Measurements from ENCODE around the gene THSD7A. TPM values are rescaled to one million over a fixed set of nuclear protein-coding genes. Genes with fewer than 3 reads are reported as not detected.

The THSD7A gene
- total and polyA plus RNA-seq, 2 of the 4 experiments (the other 2 are of a cell fraction), result 0.02 to 0.18 TPM

GRCh38 chr7:11605749-11606148, 226.2 kb downstream of the THSD7A start:
- ATAC-seq (ENCODE audit: low read depth), result no peak
- dilution Hi-C loops (cut with HindIII; ENCODE audit: low sequenced_read_pairs, unreplicated experiment) (no loop called here), in situ Hi-C loops (cut with MboI; ENCODE audit: low sequenced_read_pairs) (no loop called here), intact Hi-C loops (cut with micrococcal nuclease) (no loop called here)
- no peak overlapping the region for H2BK120ac ChIP-seq (ENCODE audit: low read depth, low read length)
- H3K36me3 ChIP-seq (ENCODE audit: control insufficient read depth, insufficient read depth, low read length), result no peaks in the 10 kb centered on the region
- peaks cover 2% of the 10 kb centered on the region; the same call in 1 of the 2 replicates for H3K9me3 ChIP-seq (ENCODE audit: control insufficient read depth, insufficient read depth, low read length)
- POLR2A ChIA-PET (ENCODE audit: unreplicated experiment), result no interaction called here
- H2AK9ac ChIP-seq (replicated peaks; ENCODE audit: low read depth, low read length, poor library complexity), result no peak overlapping the region
- no peaks in the 10 kb centered on the region for H4K20me1 ChIP-seq (ENCODE audit: insufficient read depth, low read length)
- H3K14ac ChIP-seq (replicated peaks; ENCODE audit: low read depth, low read length), result no peak overlapping the region
- BruUV-seq (replicated peaks), result no TSS peak
- H3K9me1 ChIP-seq (ENCODE audit: insufficient read depth, low read length), result no peaks in the 10 kb centered on the region
- H3K4me1 ChIP-seq (ENCODE audit: control insufficient read depth, insufficient read depth, low read length), result no peaks in the 10 kb centered on the region
- H3K4me3 ChIP-seq (ENCODE audit: insufficient read depth, low read depth, low read length), result no peak overlapping the region
- no peak overlapping the region for H2BK5ac ChIP-seq (ENCODE audit: low read depth, low read length, poor library complexity, severe bottlenecking)
- no peak overlapping the region for H3K27ac ChIP-seq (ENCODE audit: insufficient read depth, low read length)
- DNase-seq, result no peak
- no peak overlapping the region for H4K8ac ChIP-seq (ENCODE audit: low read depth in 2 of 2, low read length in 2 of 2)
- CTCF ChIA-PET, result no interaction called here
- no peak overlapping the region for H3K23ac ChIP-seq (ENCODE audit: low read depth, low read length)
- no peak for TF ChIP-seq CHD1 (IDR thresholded peaks at IDR 0.05; ENCODE audit: low read depth, low read length)
- no peak for TF ChIP-seq FOS (IDR thresholded peaks at IDR 0.05; ENCODE audit: low read depth, low read length)
- no peak for TF ChIP-seq SMC3 (IDR thresholded peaks at IDR 0.05; ENCODE audit: low read depth, low read length)
- no peak for TF ChIP-seq POLR2A (IDR thresholded peaks at IDR 0.05; ENCODE audit: low read depth, low read length)
- TF ChIP-seq CTCF (conservative IDR thresholded peaks at IDR 0.05; ENCODE audit: low read depth, low read length), result no peak
- no peak for TF ChIP-seq MAFK (IDR thresholded peaks at IDR 0.05; ENCODE audit: low read depth, low read length)
- no peak for TF ChIP-seq MAZ (IDR thresholded peaks at IDR 0.05; ENCODE audit: borderline replicate concordance, low read depth, low read length)
- no peak for TF ChIP-seq ELK1 (IDR thresholded peaks at IDR 0.05; ENCODE audit: borderline replicate concordance, low read depth, low read length)
- no peak for TF ChIP-seq CEBPB (IDR thresholded peaks at IDR 0.05; ENCODE audit: low read depth, low read length)
- no peak for TF ChIP-seq USF2 (IDR thresholded peaks at IDR 0.05; ENCODE audit: low read depth, low read length)
- no peak for TF ChIP-seq RAD21 (IDR thresholded peaks at IDR 0.05; ENCODE audit: low read length)
- no peak for TF ChIP-seq RCOR1 (IDR thresholded peaks at IDR 0.05; ENCODE audit: insufficient replicate concordance, low read length)
- TF ChIP-seq RFX5 (IDR thresholded peaks at IDR 0.05; ENCODE audit: low read depth, low read length), result no peak
- TF ChIP-seq BHLHE40 (IDR thresholded peaks at IDR 0.05; ENCODE audit: low read depth, low read length), result no peak
- no peak for TF ChIP-seq MXI1 (IDR thresholded peaks at IDR 0.05; ENCODE audit: borderline replicate concordance, low read depth, low read length)
- no peak for TF ChIP-seq NFE2L2 (IDR thresholded peaks at IDR 0.05; ENCODE audit: low read depth, low read length)
- no peak overlapping the region for H2AFZ ChIP-seq (replicated peaks; ENCODE audit: low read length, poor library complexity)
- H2BK15ac ChIP-seq (ENCODE audit: low read depth, low read length), result no peak overlapping the region
- H2BK20ac ChIP-seq (ENCODE audit: low read depth, low read length), result no peak overlapping the region
- H3K56ac ChIP-seq (ENCODE audit: extremely low read depth, insufficient read depth, low read length), result no peak overlapping the region
- H3K79me1 ChIP-seq (ENCODE audit: low read depth in 1 of 2, low read length in 2 of 2), result no peaks in the 10 kb centered on the region
- no peak overlapping the region for H3K9ac ChIP-seq (ENCODE audit: low read depth, low read length)
- no peak overlapping the region for H3K18ac ChIP-seq (ENCODE audit: low read depth, low read length)
- no peak overlapping the region for H3K4ac ChIP-seq (ENCODE audit: low read depth, low read length)
- no peak overlapping the region for H2AK5ac ChIP-seq (ENCODE audit: low read depth, low read length)
- H4K91ac ChIP-seq (ENCODE audit: insufficient read depth, low read depth, low read length), result no peak overlapping the region
- H4K5ac ChIP-seq (ENCODE audit: low read depth, low read length), result no peak overlapping the region
- no peaks in the 10 kb centered on the region for H3K27me3 ChIP-seq (ENCODE audit: control insufficient read depth, insufficient read depth, low read length)
- no peak overlapping the region for H3K4me2 ChIP-seq (ENCODE audit: low read depth, low read length)

Data from IMR-90 (cell line).